ENCODE results near the gene FAM3D. TPM values are rescaled to one million over a fixed set of nuclear protein-coding genes. Genes with fewer than 3 reads are reported as not detected.

The FAM3D gene
- total RNA-seq, 6 experiments from 2014 or later: not detected

DNA sequence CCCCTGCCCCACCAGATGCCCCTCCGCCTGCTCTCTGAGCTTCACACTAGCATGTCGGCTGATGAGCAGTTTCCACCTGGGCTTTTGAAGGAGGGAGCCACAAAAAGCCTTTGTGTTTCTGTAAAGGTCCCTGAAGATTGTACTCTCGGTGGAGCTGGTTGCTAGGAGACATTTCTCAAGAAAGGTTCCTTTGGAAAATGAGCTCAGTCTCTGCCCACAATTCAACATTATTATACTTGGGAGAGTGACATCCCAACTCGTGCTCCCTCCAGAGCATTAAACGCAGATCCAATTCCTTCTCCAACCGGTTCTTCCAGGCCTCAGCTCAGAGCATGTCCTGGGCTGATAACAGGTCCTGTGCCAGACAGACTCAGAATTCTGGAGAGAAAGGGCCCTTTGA is 62.5 kb downstream of the FAM3D start:
- WGBS (ENCODE audit: insufficient coverage, low coverage, low lambda C conversion rate, missing lambda C conversion rate): 93% methylated on average over 2 of the region's 6 CpGs

DNA sequence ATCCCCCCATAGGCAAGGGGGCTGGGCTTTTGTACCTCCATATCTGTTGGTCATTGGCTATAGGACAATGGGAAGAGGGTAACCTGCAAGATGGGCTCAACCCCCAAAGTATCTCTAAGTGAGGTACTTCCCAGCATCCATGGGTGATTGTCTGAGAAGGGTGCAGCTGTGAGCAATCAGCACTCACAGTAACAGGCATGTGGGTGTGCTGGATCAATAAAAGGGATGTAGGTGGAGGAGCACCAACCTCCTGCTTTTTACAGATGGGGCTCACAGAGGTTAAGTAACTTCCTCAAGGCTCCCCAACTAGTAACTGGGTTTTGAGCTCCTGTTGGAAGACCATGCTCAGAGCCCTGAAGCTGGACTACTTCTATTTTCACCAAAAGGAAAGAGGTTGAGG is 63.0 kb downstream of the FAM3D start:
- no peaks in the 10 kb centered on the region for H3K36me3 ChIP-seq
- H3K27me3 ChIP-seq: no peaks in the 10 kb centered on the region
- DNase-seq (no peak), ATAC-seq (no peak)
- H3K4me3 ChIP-seq: no peak overlapping the region
- TF ChIP-seq, protein P1, sequence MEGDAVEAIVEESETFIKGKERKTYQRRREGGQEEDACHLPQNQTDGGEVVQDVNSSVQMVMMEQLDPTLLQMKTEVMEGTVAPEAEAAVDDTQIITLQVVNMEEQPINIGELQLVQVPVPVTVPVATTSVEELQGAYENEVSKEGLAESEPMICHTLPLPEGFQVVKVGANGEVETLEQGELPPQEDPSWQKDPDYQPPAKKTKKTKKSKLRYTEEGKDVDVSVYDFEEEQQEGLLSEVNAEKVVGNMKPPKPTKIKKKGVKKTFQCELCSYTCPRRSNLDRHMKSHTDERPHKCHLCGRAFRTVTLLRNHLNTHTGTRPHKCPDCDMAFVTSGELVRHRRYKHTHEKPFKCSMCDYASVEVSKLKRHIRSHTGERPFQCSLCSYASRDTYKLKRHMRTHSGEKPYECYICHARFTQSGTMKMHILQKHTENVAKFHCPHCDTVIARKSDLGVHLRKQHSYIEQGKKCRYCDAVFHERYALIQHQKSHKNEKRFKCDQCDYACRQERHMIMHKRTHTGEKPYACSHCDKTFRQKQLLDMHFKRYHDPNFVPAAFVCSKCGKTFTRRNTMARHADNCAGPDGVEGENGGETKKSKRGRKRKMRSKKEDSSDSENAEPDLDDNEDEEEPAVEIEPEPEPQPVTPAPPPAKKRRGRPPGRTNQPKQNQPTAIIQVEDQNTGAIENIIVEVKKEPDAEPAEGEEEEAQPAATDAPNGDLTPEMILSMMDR (IDR thresholded peaks at IDR 0.05): no peak
- TF ChIP-seq POLR2A (IDR thresholded peaks at IDR 0.05): no peak
- no peak overlapping the region for H3K27ac ChIP-seq
- peaks cover 0 to 3% (median 0%) of the 10 kb centered on the region in 4 donors for H3K4me1 ChIP-seq
- intact Hi-C loops (cut with DNase I): no loop called here
- H3K9me3 ChIP-seq: no peaks in the 10 kb centered on the region

More for the DNA sequence above, 62.5 kb downstream of the FAM3D start:
- DNase-seq (no peak), ATAC-seq (no peak)
- intact Hi-C loops (cut with DNase I): no loop called here
- Histone ChIP-seq H3K36me3 (no peaks in the 10 kb centered on the region), H3K4me3 (no peak overlapping the region), H3K27me3 (no peaks in the 10 kb centered on the region), H3K4me1 (peaks cover 0 to 3% (median 0%) of the 10 kb centered on the region in 4 donors), H3K27ac (no peak overlapping the region), H3K9me3 (no peaks in the 10 kb centered on the region)
- no peak for TF ChIP-seq POLR2A (IDR thresholded peaks at IDR 0.05)
- TF ChIP-seq, protein P1 (IDR thresholded peaks at IDR 0.05): no peak

DNA sequence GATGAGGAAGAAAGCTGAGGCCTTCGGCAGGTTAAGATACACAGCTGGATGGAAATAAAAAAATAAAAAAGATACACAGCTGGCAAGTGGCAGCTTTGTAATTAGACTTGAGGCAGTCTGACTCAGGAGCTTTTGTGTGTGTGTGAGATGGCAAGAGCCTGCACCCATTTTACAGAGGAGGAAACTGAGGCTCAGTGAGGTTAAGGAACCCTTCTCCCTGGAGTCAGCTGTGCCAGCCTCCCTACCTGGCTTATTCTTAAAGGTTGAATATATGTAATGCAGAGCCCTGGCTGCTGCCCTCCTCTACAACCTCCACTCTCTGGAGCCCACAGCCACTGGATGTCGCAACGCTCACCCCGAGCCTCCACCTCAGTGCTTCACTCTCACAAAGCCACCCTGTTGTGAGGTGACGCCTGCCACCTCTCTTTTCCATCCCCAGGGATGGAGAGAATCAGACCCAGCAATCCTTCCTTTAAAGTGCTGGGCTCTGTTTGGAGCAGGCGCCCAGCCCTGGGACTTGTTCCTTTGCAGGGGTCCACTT is 68.7 kb downstream of the FAM3D start:
- intact Hi-C loops (cut with DNase I): no loop called here

DNA sequence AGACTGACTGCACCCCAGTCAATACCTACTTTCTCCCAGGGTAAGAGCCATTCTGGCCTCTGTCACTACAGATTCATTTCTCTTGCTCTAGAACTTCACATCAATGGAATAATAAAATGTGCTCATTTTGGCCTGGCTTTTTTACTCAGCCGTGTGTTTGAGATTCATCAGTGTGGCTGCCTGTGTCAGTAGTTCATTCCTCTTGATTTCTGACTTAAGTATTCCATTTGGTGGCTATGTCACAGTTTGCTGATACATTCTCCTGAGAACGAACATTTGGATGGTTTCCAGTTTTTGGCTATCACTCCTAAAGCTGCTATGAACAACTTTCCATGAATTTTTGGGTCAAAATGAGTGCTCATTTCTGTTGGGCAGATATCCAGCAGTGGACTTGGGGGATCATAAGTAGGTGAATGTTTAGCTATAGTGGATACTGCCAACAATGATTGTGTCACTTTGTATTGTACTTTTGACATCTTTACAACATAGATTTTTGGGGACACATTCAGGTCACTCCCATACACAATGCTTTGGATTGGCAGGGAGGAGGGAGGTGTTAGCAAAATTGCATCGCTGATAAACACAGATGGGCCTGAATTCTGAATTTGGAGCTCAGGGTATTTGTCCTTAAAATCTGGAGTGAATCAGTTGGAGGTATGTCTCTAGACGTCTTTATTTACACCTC is 69.6 kb downstream of the FAM3D start:
- WGBS (ENCODE audit: insufficient coverage, low coverage, low lambda C conversion rate, missing lambda C conversion rate): 17% methylated on average over 4 of the region's 4 CpGs
- intact Hi-C loops (cut with DNase I): no loop called here
- DNase-seq: no peak
- no peak for TF ChIP-seq POLR2A (IDR thresholded peaks at IDR 0.05)
- TF ChIP-seq, protein P1 (IDR thresholded peaks at IDR 0.05): no peak
- Histone ChIP-seq H3K27ac (peak overlapping the region in 2 of 3 donors; percentile 70 to 77), H3K36me3 (no peaks in the 10 kb centered on the region), H3K9me3 (no peaks in the 10 kb centered on the region), H3K4me3 (no peak overlapping the region), H3K27me3 (no peaks in the 10 kb centered on the region), H3K4me1 (peaks cover 0 to 25% (median 11%) of the 10 kb centered on the region in 4 donors)
- ATAC-seq: peak; percentile 52 to 73 (median 72)

More for the DNA sequence above, 68.7 kb downstream of the FAM3D start:
- ATAC-seq (peak in 1 of 4 donors; percentile 19), DNase-seq (no peak)
- Histone ChIP-seq H3K4me1 (peaks cover 0 to 25% (median 11%) of the 10 kb centered on the region in 4 donors), H3K9me3 (no peaks in the 10 kb centered on the region), H3K36me3 (no peaks in the 10 kb centered on the region), H3K27ac (peak overlapping the region in 2 of 3 donors; percentile 70 to 77), H3K27me3 (no peaks in the 10 kb centered on the region), H3K4me3 (no peak overlapping the region)
- TF ChIP-seq, protein P1 (IDR thresholded peaks at IDR 0.05): no peak
- TF ChIP-seq POLR2A (IDR thresholded peaks at IDR 0.05): no peak
- 25% methylated on average over 1 of the region's 6 CpGs for WGBS (ENCODE audit: insufficient coverage, low coverage, low lambda C conversion rate, missing lambda C conversion rate)
